ENCODE measurements around the gene COL23A1. TPM values are rescaled to one million over a fixed set of nuclear protein-coding genes. Genes with fewer than 3 reads are reported as not detected.

The COL23A1 gene
- polyA plus RNA-seq, 2 of the 4 experiments (the other 2 are of a cell fraction) = not detected

- ChIA-PET CTCF (no interaction called here), POLR2A (no interaction called here)
- Histone ChIP-seq H3K27ac (no peak overlapping the region), H3K4me3 (no peak overlapping the region), H3K4me2 (no peak overlapping the region), H3K9me3 (peaks cover 5% of the 10 kb centered on the region; the same call in 1 of the 3 replicates), H3K4me1 (no peaks in the 10 kb centered on the region)
- 38% methylated on average over 12 of the region's 13 CpGs for WGBS (ENCODE audit: missing lambda C conversion rate)
- no peak for ATAC-seq
- no peak for DNase-seq (ENCODE audit: low read depth in 1 of 2, low spot score in 1 of 2)
- TF ChIP-seq EHF (CRISPR knock-in tag; IDR thresholded peaks at IDR 0.05) (no peak), KDM1A (IDR thresholded peaks at IDR 0.05; ENCODE audit: low read depth) (no peak), FOSL2 (IDR thresholded peaks at IDR 0.05) (no peak), FOSL2 (CRISPR knock-in tag; IDR thresholded peaks at IDR 0.05) (no peak)
- FAIRE-seq = no peak
Observed at GRCh38 chr5:178505639-178506407, 84.4 kb downstream of the COL23A1 start.

GRCh38 chr5:178504340-178504960 is 85.7 kb downstream of the COL23A1 start:
- Histone ChIP-seq H3K9me3 (peaks cover 5% of the 10 kb centered on the region; the same call in 1 of the 3 replicates), H3K27ac (no peak overlapping the region), H3K4me2 (no peak overlapping the region), H3K4me1 (no peaks in the 10 kb centered on the region), H3K4me3 (no peak overlapping the region)
- TF ChIP-seq HOXB5 (CRISPR knock-in tag; IDR thresholded peaks at IDR 0.05) = no peak
- no peak for TF ChIP-seq MAFK (IDR thresholded peaks at IDR 0.05; ENCODE audit: partially characterized antibody)
- TF ChIP-seq CBX2 (IDR thresholded peaks at IDR 0.05; ENCODE audit: borderline replicate concordance, low read depth) = no peak
- TF ChIP-seq POLR2AphosphoS2 (conservative IDR thresholded peaks at IDR 0.05; ENCODE audit: low read length) = no peak
- TF ChIP-seq RFX5 (IDR thresholded peaks at IDR 0.05) = no peak
- no peak for TF ChIP-seq KDM1A (IDR thresholded peaks at IDR 0.05; ENCODE audit: low read depth)
- TF ChIP-seq PBX3 (IDR thresholded peaks at IDR 0.05) = no peak
- TF ChIP-seq PHF8 (IDR thresholded peaks at IDR 0.05; ENCODE audit: borderline replicate concordance, low read depth) = no peak
- no peak for TF ChIP-seq RCOR1 (IDR thresholded peaks at IDR 0.05; ENCODE audit: low read depth, low read length)
- TF ChIP-seq HEYL (CRISPR knock-in tag; IDR thresholded peaks at IDR 0.05) = no peak
- TF ChIP-seq NFE2L2 (conservative IDR thresholded peaks at IDR 0.05; ENCODE audit: low read length) = no peak
- no peak for TF ChIP-seq RAD21 (conservative IDR thresholded peaks at IDR 0.05 in 1 of 2, IDR thresholded peaks at IDR 0.05 in 1 of 2)
- TF ChIP-seq NR3C1 (IDR thresholded peaks at IDR 0.05) = no peak
- no peak for TF ChIP-seq HOXB13 (CRISPR knock-in tag; IDR thresholded peaks at IDR 0.05; ENCODE audit: low read depth)
- no peak for TF ChIP-seq RARB (CRISPR knock-in tag; IDR thresholded peaks at IDR 0.05)
- TF ChIP-seq, protein P1, sequence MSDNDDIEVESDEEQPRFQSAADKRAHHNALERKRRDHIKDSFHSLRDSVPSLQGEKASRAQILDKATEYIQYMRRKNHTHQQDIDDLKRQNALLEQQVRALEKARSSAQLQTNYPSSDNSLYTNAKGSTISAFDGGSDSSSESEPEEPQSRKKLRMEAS (IDR thresholded peaks at IDR 0.05) = no peak
- POLR2A ChIA-PET = no interaction called here
- 43% methylated on average over 11 of the region's 11 CpGs for WGBS (ENCODE audit: missing lambda C conversion rate)
- FAIRE-seq (no peak), DNase-seq (ENCODE audit: low read depth in 1 of 2, low spot score in 1 of 2) (no peak), ATAC-seq (no peak)
- CTCF ChIA-PET = interaction anchor here (0.6 kb wide), 1 partner anchor 149 kb away, joined by 4 read pairs; no protein-coding TSS in a partner anchor

DNA sequence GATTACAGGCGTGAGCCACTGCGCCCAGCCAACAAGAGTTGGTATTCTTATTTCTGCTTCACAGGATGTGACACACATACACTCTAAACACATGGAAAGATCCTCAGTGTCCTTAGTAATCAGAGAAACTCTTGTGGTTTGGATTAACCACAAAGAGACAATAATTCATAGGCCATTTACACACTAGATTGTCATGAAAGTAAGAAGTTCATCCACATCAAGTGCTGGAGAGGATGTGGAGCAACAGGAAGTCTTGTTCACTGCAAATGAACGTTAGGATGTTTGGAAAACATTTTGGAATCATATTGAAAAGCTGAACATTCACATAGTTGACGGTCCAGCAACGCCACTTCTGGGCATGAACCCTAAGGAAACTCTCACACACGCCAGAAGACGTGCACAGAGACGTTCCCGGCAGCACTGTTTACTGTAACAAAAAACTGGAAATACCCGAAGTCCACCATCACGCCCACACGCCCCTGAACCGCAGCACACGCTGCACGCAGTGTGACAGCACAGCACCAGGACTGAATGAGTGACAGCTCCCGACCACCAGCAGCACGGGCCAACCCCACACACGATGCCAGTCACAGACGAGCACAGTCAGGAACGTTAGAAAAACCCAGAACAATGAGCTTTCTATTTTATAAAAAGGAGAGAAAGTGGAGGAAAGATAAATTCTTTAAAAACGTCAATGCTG is 87.6 kb downstream of the COL23A1 start:
- CTCF ChIA-PET = no interaction called here
- ATAC-seq = no peak
- no peak overlapping the region for H3K4me3 ChIP-seq
- WGBS (ENCODE audit: missing lambda C conversion rate) = 24% methylated on average over 21 of the region's 21 CpGs
- H3K4me2 ChIP-seq = no peak overlapping the region
- H3K9me3 ChIP-seq = peaks cover 4% of the 10 kb centered on the region; the same call in 1 of the 3 replicates
- DNase-seq (ENCODE audit: low read depth in 1 of 2, low spot score in 1 of 2) = no peak
- POLR2A ChIA-PET = no interaction called here
- no peak overlapping the region for H3K27ac ChIP-seq
- no peaks in the 10 kb centered on the region for H3K4me1 ChIP-seq
- FAIRE-seq = no peak
- no peak for TF ChIP-seq FOXS1 (CRISPR knock-in tag; IDR thresholded peaks at IDR 0.05)
- TF ChIP-seq, protein P1 (IDR thresholded peaks at IDR 0.05) = no peak
- TF ChIP-seq EHMT2 (IDR thresholded peaks at IDR 0.05; ENCODE audit: low read depth) = no peak
- TF ChIP-seq HOXA7 (CRISPR knock-in tag; IDR thresholded peaks at IDR 0.05) = no peak
- TF ChIP-seq MAZ (IDR thresholded peaks at IDR 0.05; ENCODE audit: borderline replicate concordance, low read depth, low read length) = no peak
- TF ChIP-seq ELK1 (IDR thresholded peaks at IDR 0.05; ENCODE audit: low read depth, low read length) = no peak
- TF ChIP-seq HEYL (CRISPR knock-in tag; IDR thresholded peaks at IDR 0.05) = no peak
- TF ChIP-seq GATA3 (IDR thresholded peaks at IDR 0.05; ENCODE audit: borderline replicate concordance) = no peak
- TF ChIP-seq PBX3 (IDR thresholded peaks at IDR 0.05) = no peak
- TF ChIP-seq PHF8 (IDR thresholded peaks at IDR 0.05; ENCODE audit: borderline replicate concordance, low read depth) = no peak
- TF ChIP-seq ZNF302 (CRISPR knock-in tag; IDR thresholded peaks at IDR 0.05) = no peak
- no peak for TF ChIP-seq SMC3 (IDR thresholded peaks at IDR 0.05)
- no peak for TF ChIP-seq POLR2A (IDR thresholded peaks at IDR 0.05; ENCODE audit: low read length)
- TF ChIP-seq KDM1A (IDR thresholded peaks at IDR 0.05; ENCODE audit: low read depth) = no peak
- no peak for TF ChIP-seq RARB (CRISPR knock-in tag; IDR thresholded peaks at IDR 0.05)

Measured in A549 (cell line).